Neuronal stem cell (in vitro differentiated cells): ENCODE results near the gene THBS4.

Source experiments
- DNase-seq: peaks from one replicate; pipeline ENCODE4 v3.0.0-alpha.2; 2013; ENCODE audit warnings: low spot score
- H2AFZ ChIP-seq: one replicate; pipeline ENCODE4 v1.6.1; 2013; ENCODE audit warnings: mild to moderate bottlenecking, low read length, inconsistent platforms
- H2AK5ac ChIP-seq: 2 replicates; pipeline ENCODE4 v1.6.1; 2013; ENCODE audit warnings: low read depth, mild to moderate bottlenecking, inconsistent platforms, low read length, moderate library complexity, mixed read lengths
- H2BK120ac ChIP-seq: 2 replicates; pipeline ENCODE4 v1.6.1; 2013; ENCODE audit warnings: low read depth, mild to moderate bottlenecking, inconsistent platforms, low read length, moderate library complexity, mixed read lengths
- H2BK12ac ChIP-seq: one replicate; pipeline ENCODE4 v1.6.1; 2013; ENCODE audit warnings: low read length, inconsistent platforms
- H2BK15ac ChIP-seq: 2 replicates; pipeline ENCODE4 v1.6.1; 2013; ENCODE audit warnings: mild to moderate bottlenecking, low read length, inconsistent platforms, mixed read lengths
- H2BK5ac ChIP-seq: one replicate; pipeline ENCODE4 v1.6.1; 2013; ENCODE audit warnings: inconsistent platforms, mild to moderate bottlenecking, low read length, moderate library complexity
- H3K14ac ChIP-seq: one replicate; pipeline ENCODE4 v1.6.1; 2013; ENCODE audit warnings: low read length, inconsistent platforms
- H3K18ac ChIP-seq: 2 replicates; pipeline ENCODE4 v1.6.1; 2013; ENCODE audit warnings: low read length, inconsistent platforms
- H3K23ac ChIP-seq: 2 replicates; pipeline ENCODE4 v1.6.1; 2013; ENCODE audit warnings: low read depth, mild to moderate bottlenecking, mixed read lengths, low read length, inconsistent platforms; ENCODE audit not compliant: poor library complexity
- H3K27ac ChIP-seq: replicated peaks from 3 replicates; pipeline ENCODE4 v1.5.1; 2013; ENCODE audit warnings: low read length, inconsistent platforms
- H3K27me3 ChIP-seq, 3 experiments: 2 replicates each; pipeline ENCODE4 v1.6.1; 2013; ENCODE audit warnings: low read length in 3 of 3, mild to moderate bottlenecking in 2 of 3, inconsistent platforms in 1 of 3, low read depth in 1 of 3, mixed read lengths in 1 of 3, moderate library complexity in 1 of 3; ENCODE audit not compliant: control insufficient read depth in 3 of 3, insufficient read depth in 3 of 3
- H3K36me3 ChIP-seq, 2 donors: replicated peaks in 1 of 2; 2 replicates each; pipeline ENCODE4 v1.6.1; 2013; ENCODE audit warnings: low read length in 2 of 2; ENCODE audit not compliant: control insufficient read depth in 2 of 2, insufficient read depth in 2 of 2
- H3K4ac ChIP-seq: 2 replicates; pipeline ENCODE4 v1.6.1; 2013; ENCODE audit warnings: inconsistent platforms, mild to moderate bottlenecking, low read length, moderate library complexity
- H3K4me1 ChIP-seq, 2 donors: 1 replicate in 1 of 2; 2 replicates in 1 of 2; pipeline ENCODE4 v1.6.1; 2013; ENCODE audit warnings: low read length in 2 of 2, low read depth in 1 of 2; ENCODE audit not compliant: control insufficient read depth in 2 of 2, insufficient read depth in 1 of 2
- H3K4me2 ChIP-seq: one replicate; pipeline ENCODE4 v1.6.1; 2013; ENCODE audit warnings: mild to moderate bottlenecking, low read length, inconsistent platforms; ENCODE audit not compliant: insufficient read depth, poor library complexity, severe bottlenecking
- H3K4me3 ChIP-seq, 2 donors: 2 replicates each; pipeline ENCODE4 v1.5.1; 2013; ENCODE audit warnings: low read length in 2 of 2, mild to moderate bottlenecking in 2 of 2, inconsistent platforms in 1 of 2, moderate library complexity in 1 of 2
- H3K79me1 ChIP-seq: one replicate; pipeline ENCODE4 v1.6.1; 2013; ENCODE audit warnings: low read depth, mild to moderate bottlenecking, inconsistent platforms, low read length, moderate library complexity
- H3K9ac ChIP-seq: one replicate; pipeline ENCODE4 v1.6.1; 2013; ENCODE audit warnings: mild to moderate bottlenecking, low read depth, low read length, inconsistent platforms; ENCODE audit not compliant: poor library complexity
- H3K9me3 ChIP-seq, 2 donors: replicated peaks in 1 of 2; 2 replicates each; pipeline versions ENCODE3 to v1.6.1; 2013; ENCODE audit warnings: low read length in 2 of 2, mild to moderate bottlenecking in 2 of 2, inconsistent platforms in 1 of 2, low read depth in 1 of 2, mixed read lengths in 1 of 2, moderate library complexity in 1 of 2; ENCODE audit not compliant: control insufficient read depth in 2 of 2, insufficient read depth in 1 of 2
- H4K8ac ChIP-seq: one replicate; pipeline ENCODE4 v1.6.1; 2013; ENCODE audit warnings: low read depth, mild to moderate bottlenecking, inconsistent platforms, low read length, moderate library complexity
- H4K91ac ChIP-seq: one replicate; pipeline ENCODE4 v1.6.1; 2013; ENCODE audit warnings: low read length, low read depth, mild to moderate bottlenecking, inconsistent platforms; ENCODE audit not compliant: poor library complexity
- WGBS, 2 donors: extraction: QIAGEN DNeasy Blood & Tissue Kit; methylation state at CpG; one replicate each; pipeline ENCODE4 v1.1.7; 2013; ENCODE audit warnings: missing lambda C conversion rate in 2 of 2, mixed read lengths in 1 of 2; ENCODE audit not compliant: insufficient read length in 2 of 2, insufficient replicate concordance in 1 of 2; ENCODE audit errors: extremely low coverage in 2 of 2; 5-methylcytosine and 5-hydroxymethylcytosine counted together

THBS4 gene

GRCh38 chr5:80059354-80059980 is 24.3 kb downstream of the THBS4 start:
- no peak overlapping the region for H4K91ac ChIP-seq

GRCh38 chr5:80060966-80061365 is 25.8 kb downstream of the THBS4 start:
- Histone ChIP-seq H2BK15ac (no peak overlapping the region), H2AFZ (no peak overlapping the region), H3K23ac (no peak overlapping the region), H3K4me3 (no peak overlapping the region), H3K9ac (no peak overlapping the region), H3K9me3 (no peaks in the 10 kb centered on the region), H3K4me1 (no peaks in the 10 kb centered on the region), H3K14ac (no peak overlapping the region), H3K36me3 (no peaks in the 10 kb centered on the region), H3K4ac (no peak overlapping the region), H3K27ac (no peak overlapping the region), H3K27me3 (no peaks in the 10 kb centered on the region), H4K8ac (no peak overlapping the region), H3K18ac (no peak overlapping the region), H4K91ac (no peak overlapping the region), H3K4me2 (no peak overlapping the region), H2BK12ac (no peak overlapping the region), H2AK5ac (no peak overlapping the region), H2BK120ac (no peak overlapping the region), H2BK5ac (peak overlapping the region; percentile 29), H3K79me1 (no peaks in the 10 kb centered on the region)
- no peak for DNase-seq
- WGBS, 2 donors = no CpG with 5 or more reads among the region's 4 CpGs

More at GRCh38 chr5:80059354-80059980, 24.3 kb downstream of the THBS4 start:
- H2BK12ac ChIP-seq = no peak overlapping the region
- no peak overlapping the region for H3K4me3 ChIP-seq
- no peak overlapping the region for H3K14ac ChIP-seq
- no CpG with 5 or more reads among the region's 18 CpGs for WGBS, 2 donors
- H3K27ac ChIP-seq = no peak overlapping the region
- H3K9me3 ChIP-seq = peaks cover 0 to 2% of the 10 kb centered on the region in 2 donors
- no peak overlapping the region for H3K9ac ChIP-seq
- no peak overlapping the region for H3K4ac ChIP-seq
- H3K23ac ChIP-seq = peak overlapping the region; percentile 65
- H2AFZ ChIP-seq = no peak overlapping the region
- H2BK15ac ChIP-seq = no peak overlapping the region
- H3K36me3 ChIP-seq = no peaks in the 10 kb centered on the region
- no peak for DNase-seq
- H3K79me1 ChIP-seq = no peaks in the 10 kb centered on the region
- no peak overlapping the region for H2BK120ac ChIP-seq
- no peaks in the 10 kb centered on the region for H3K27me3 ChIP-seq
- H4K8ac ChIP-seq = no peak overlapping the region
- H3K4me2 ChIP-seq = no peak overlapping the region
- H2BK5ac ChIP-seq = no peak overlapping the region
- H2AK5ac ChIP-seq = peak overlapping the region; percentile 56
- H3K4me1 ChIP-seq = no peaks in the 10 kb centered on the region
- no peak overlapping the region for H3K18ac ChIP-seq

GRCh38 chr5:80061547-80061946 is 26.4 kb downstream of the THBS4 start:
- Histone ChIP-seq H3K14ac (no peak overlapping the region), H3K9ac (no peak overlapping the region), H2BK120ac (no peak overlapping the region), H3K18ac (no peak overlapping the region), H3K4ac (no peak overlapping the region), H3K27ac (no peak overlapping the region), H3K4me2 (no peak overlapping the region), H3K4me1 (no peaks in the 10 kb centered on the region), H3K79me1 (no peaks in the 10 kb centered on the region), H4K8ac (no peak overlapping the region), H2BK12ac (no peak overlapping the region), H3K27me3 (no peaks in the 10 kb centered on the region), H2AFZ (no peak overlapping the region), H3K23ac (no peak overlapping the region), H3K36me3 (no peaks in the 10 kb centered on the region), H4K91ac (no peak overlapping the region), H2AK5ac (no peak overlapping the region), H2BK15ac (no peak overlapping the region), H3K9me3 (no peaks in the 10 kb centered on the region), H3K4me3 (no peak overlapping the region), H2BK5ac (no peak overlapping the region)
- no peak for DNase-seq
- WGBS, 2 donors = no CpG with 5 or more reads among the region's 4 CpGs

GRCh38 chr5:80064124-80064523 is 29.0 kb downstream of the THBS4 start:
- no peak overlapping the region for H2AFZ ChIP-seq
- H4K91ac ChIP-seq = no peak overlapping the region
- H2AK5ac ChIP-seq = no peak overlapping the region
- H3K9ac ChIP-seq = no peak overlapping the region
- H2BK12ac ChIP-seq = no peak overlapping the region
- no peak overlapping the region for H4K8ac ChIP-seq
- no peak overlapping the region for H3K27ac ChIP-seq
- no peak overlapping the region for H2BK120ac ChIP-seq
- no peaks in the 10 kb centered on the region for H3K9me3 ChIP-seq
- no peak overlapping the region for H3K23ac ChIP-seq
- no peaks in the 10 kb centered on the region for H3K36me3 ChIP-seq
- H3K4me1 ChIP-seq = no peaks in the 10 kb centered on the region
- DNase-seq = no peak
- no peak overlapping the region for H3K14ac ChIP-seq
- no peak overlapping the region for H2BK5ac ChIP-seq
- H3K4ac ChIP-seq = no peak overlapping the region
- H3K4me2 ChIP-seq = no peak overlapping the region
- H3K18ac ChIP-seq = no peak overlapping the region
- H3K27me3 ChIP-seq = no peaks in the 10 kb centered on the region
- H3K79me1 ChIP-seq = no peaks in the 10 kb centered on the region
- H3K4me3 ChIP-seq = no peak overlapping the region
- H2BK15ac ChIP-seq = no peak overlapping the region
